Hindlimb muscle (tissue), 1 donor: Measurements from ENCODE around the gene CALM3. TPM values are rescaled to one million over a fixed set of nuclear protein-coding genes. Genes with fewer than 3 reads are reported as not detected.
A peak's percentile ranks its signal among the peaks of the same experiment; 100 is the strongest.

Experiments
- DNase-seq: peaks from one replicate; pipeline ENCODE4 v3.0.0-alpha.2; 2013
- polyA plus RNA-seq: library from polyadenylated mRNA; unstranded; fragments of 120-200 nt; gene quantifications from one replicate; pipeline ENCODE4 v1.2.1, GENCODE V29; 2013; ENCODE audit not compliant: insufficient read length

Gene CALM3
- polyA plus RNA-seq, 1 donor, result 213 TPM

GRCh38 chr19:46639358-46640182 lies 38.4 kb downstream of the CALM3 start:
- peak; percentile 88 for DNase-seq

- no peak for DNase-seq
Measured at GRCh38 chr19:46640656-46641055, 39.5 kb downstream of the CALM3 start.

- DNase-seq, result no peak
Measured at GRCh38 chr19:46644720-46645119, 43.6 kb downstream of the CALM3 start.

- DNase-seq, result no peak
Measured at GRCh38 chr19:46646402-46646801, 45.3 kb downstream of the CALM3 start.

- no peak for DNase-seq
Measured at GRCh38 chr19:46648060-46648960, 47.2 kb downstream of the CALM3 start.

GRCh38 chr19:46648961-46649960 lies 48.1 kb downstream of the CALM3 start:
- DNase-seq, result no peak

- DNase-seq, result no peak
Measured at GRCh38 chr19:46650445-46650844, 49.3 kb downstream of the CALM3 start.

GRCh38 chr19:46654621-46655152 lies 53.6 kb downstream of the CALM3 start:
- DNase-seq, result no peak

- no peak for DNase-seq
Measured at GRCh38 chr19:46656541-46656940, 55.4 kb downstream of the CALM3 start.

- peak; percentile 55 for DNase-seq
Measured at GRCh38 chr19:46659151-46660007, 58.2 kb downstream of the CALM3 start.

GRCh38 chr19:46660008-46660517 lies 58.9 kb downstream of the CALM3 start:
- peak; percentile 45 for DNase-seq

Other genes starting within 250 kb of the CALM3 start
- gene CCDC8, start 187.8 kb upstream of the CALM3 start, polyA plus RNA-seq, result 80.9 TPM
- 0.45 TPM for gene PNMA8C, start 172.4 kb upstream of the CALM3 start, polyA plus RNA-seq
- gene PNMA8A, start 129.8 kb upstream of the CALM3 start, polyA plus RNA-seq, result 43.2 TPM
- gene PNMA8B, start 105.5 kb upstream of the CALM3 start, polyA plus RNA-seq, result 3.0 TPM
- gene PTGIR, start 23.8 kb downstream of the CALM3 start, polyA plus RNA-seq, result 2.3 TPM
- gene GNG8, start 34.9 kb downstream of the CALM3 start, polyA plus RNA-seq, result not detected
- 13.0 TPM for gene DACT3, start 59.9 kb downstream of the CALM3 start, polyA plus RNA-seq
- gene PRKD2, start 115.8 kb downstream of the CALM3 start, polyA plus RNA-seq, result 20.7 TPM
- 20.3 TPM for gene FKRP, start 144.7 kb downstream of the CALM3 start, polyA plus RNA-seq
- 54.8 TPM for gene STRN4, start 145.1 kb downstream of the CALM3 start, polyA plus RNA-seq
- gene SLC1A5, start 187.3 kb downstream of the CALM3 start, polyA plus RNA-seq, result 22.7 TPM
- 61.2 TPM for gene AP2S1, start 249.5 kb downstream of the CALM3 start, polyA plus RNA-seq